GM19463 (cell line): Measurements from ENCODE around the gene ADAMTS13.

Experiments
- ATAC-seq: cut with Tn5 transposase; IDR thresholded peaks from one replicate; pipeline ENCODE4 v1.9.1; 2021; ENCODE audit warnings: mild to moderate bottlenecking, moderate library complexity; ENCODE audit not compliant: unreplicated experiment

Gene ADAMTS13

GRCh38 chr9:133488686-133489252 is 66.6 kb downstream of the ADAMTS13 start:
- no peak for ATAC-seq

GRCh38 chr9:133489253-133490190 is 67.4 kb downstream of the ADAMTS13 start:
- ATAC-seq = no peak

GRCh38 chr9:133490201-133490681 is 68.1 kb downstream of the ADAMTS13 start:
- no peak for ATAC-seq

GRCh38 chr9:133490865-133491655 is 68.9 kb downstream of the ADAMTS13 start:
- ATAC-seq = no peak

GRCh38 chr9:133491656-133491925 is 69.4 kb downstream of the ADAMTS13 start:
- ATAC-seq = no peak

GRCh38 chr9:133492061-133493021 is 70.2 kb downstream of the ADAMTS13 start:
- ATAC-seq = no peak

GRCh38 chr9:133493428-133493827 is 71.3 kb downstream of the ADAMTS13 start:
- ATAC-seq = no peak

- no peak for ATAC-seq
Observed at GRCh38 chr9:133493845-133494540, 71.8 kb downstream of the ADAMTS13 start.

GRCh38 chr9:133494636-133495326 is 72.6 kb downstream of the ADAMTS13 start:
- ATAC-seq = no peak

- ATAC-seq = no peak
Observed at GRCh38 chr9:133495327-133496293, 73.4 kb downstream of the ADAMTS13 start.

GRCh38 chr9:133496861-133497842 is 75.0 kb downstream of the ADAMTS13 start:
- no peak for ATAC-seq

GRCh38 chr9:133499132-133499891 is 77.1 kb downstream of the ADAMTS13 start:
- ATAC-seq = no peak

- no peak for ATAC-seq
Observed at GRCh38 chr9:133499892-133500270, 77.7 kb downstream of the ADAMTS13 start.

GRCh38 chr9:133502112-133502511 is 79.9 kb downstream of the ADAMTS13 start:
- no peak for ATAC-seq

- no peak for ATAC-seq
Observed at GRCh38 chr9:133505186-133505830, 83.1 kb downstream of the ADAMTS13 start.
